GM19099 (cell line): ENCODE results near the gene GRID2IP.

Experiments
- POLR2A ChIP-seq: IDR thresholded peaks from 3 replicates; pipeline ENCODE4 v1.6.1; 2011; ENCODE audit warnings: low read depth; ENCODE audit not compliant: insufficient read length; ENCODE audit errors: extremely low read depth

The GRID2IP gene

GRCh38 chr7:6532516-6532915 lies 18.7 kb downstream of the GRID2IP start:
- no peak for TF ChIP-seq POLR2A

GRCh38 chr7:6531492-6532279 lies 19.6 kb downstream of the GRID2IP start:
- no peak for TF ChIP-seq POLR2A

DNA sequence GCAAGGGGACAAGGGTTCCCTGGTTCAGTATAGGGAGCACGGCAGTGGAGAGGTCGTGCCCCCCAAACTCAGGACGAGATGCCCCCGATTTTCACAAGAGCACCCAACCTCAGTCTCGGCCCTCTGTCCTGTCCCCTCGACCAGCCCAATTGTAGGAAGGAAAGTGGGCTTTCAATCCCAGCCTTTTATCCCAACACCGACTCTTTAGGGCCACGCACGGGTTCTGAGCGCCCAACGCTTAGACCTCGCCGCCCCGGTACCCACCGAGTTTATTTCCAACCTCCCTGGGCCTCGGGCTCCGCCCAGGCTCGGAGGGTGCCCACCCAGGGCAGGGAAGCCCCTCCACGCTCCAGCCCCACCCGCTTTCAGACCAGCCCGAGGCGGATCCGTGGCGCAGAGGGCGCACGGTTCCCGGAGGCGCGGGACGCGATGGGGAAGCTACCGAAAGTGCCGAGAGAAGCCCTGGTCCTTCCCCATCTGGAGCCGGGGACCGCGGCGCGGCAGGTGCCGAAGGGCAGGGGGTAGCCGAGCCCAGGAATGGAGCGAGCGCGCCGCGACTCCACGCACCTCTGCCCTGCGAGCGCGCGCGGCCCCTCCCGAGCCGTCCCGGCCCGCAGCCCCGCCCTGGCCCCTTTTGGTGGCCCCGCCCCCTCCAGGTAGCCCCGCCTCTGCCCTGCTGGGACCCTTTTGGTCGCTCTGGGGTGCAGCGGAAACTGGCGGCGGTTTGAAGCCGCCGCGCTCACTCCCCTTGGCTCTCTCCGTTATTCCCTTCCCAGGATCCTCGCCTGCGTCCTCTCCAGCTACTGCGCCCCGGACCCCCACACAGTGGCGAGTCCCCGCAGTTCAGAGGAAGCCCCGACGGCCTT lies 20.4 kb downstream of the GRID2IP start:
- no peak for TF ChIP-seq POLR2A

GRCh38 chr7:6529643-6530042 lies 21.6 kb downstream of the GRID2IP start:
- TF ChIP-seq POLR2A: no peak

DNA sequence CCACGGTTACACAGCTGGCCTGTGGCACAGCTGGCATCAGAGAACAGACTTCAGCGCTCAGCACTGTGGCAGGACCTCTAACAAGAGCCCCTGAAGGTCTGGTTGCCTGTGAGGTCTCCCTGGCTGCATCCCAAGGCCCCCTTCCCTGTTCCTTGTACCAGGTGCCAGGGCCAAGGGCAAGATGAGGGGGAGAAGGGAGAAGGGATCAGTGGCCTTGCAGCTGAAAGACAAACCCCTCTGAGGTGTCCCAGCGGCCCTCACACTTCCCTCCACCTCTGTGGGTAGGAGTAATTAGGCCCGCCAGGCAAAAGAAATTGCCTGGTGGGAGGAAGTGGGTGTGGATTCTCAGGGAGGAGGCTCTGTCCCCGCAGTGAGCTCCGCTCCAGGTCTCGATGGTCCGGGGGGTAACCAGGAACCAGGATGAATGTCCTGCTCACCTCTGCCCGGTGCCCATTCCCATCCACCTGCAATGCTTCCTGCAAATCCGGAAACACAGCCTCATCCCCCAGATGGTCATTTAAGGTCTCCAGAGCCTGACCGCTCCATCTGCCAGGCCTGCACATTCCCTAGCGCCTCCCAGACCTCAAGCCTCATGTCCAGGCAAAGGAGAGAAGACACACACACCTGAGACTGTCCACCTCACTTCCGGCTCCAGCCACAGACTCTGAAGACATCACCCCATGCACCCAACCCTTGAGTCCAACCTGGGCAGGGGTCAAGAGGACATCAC lies 22.7 kb downstream of the GRID2IP start:
- TF ChIP-seq POLR2A: no peak

DNA sequence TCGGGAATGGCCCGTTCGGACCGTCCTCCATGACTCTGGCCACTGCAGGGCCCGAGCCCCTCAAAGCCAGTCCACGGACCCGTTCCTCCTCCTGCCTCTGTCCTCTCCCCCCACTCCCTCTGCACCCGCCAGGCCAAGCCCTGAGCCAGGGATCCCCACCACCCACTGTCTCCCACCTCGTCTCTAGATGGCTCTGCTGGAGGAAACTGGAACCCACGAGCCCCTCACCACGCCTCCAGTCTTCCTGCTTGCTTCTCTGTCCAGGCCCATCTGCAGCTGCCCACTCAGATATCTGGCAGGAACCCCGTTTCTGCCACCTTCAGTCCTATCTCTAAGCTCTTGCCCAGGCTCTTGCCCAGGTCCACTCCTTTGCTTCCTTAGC lies 24.3 kb downstream of the GRID2IP start:
- TF ChIP-seq POLR2A: no peak

DNA sequence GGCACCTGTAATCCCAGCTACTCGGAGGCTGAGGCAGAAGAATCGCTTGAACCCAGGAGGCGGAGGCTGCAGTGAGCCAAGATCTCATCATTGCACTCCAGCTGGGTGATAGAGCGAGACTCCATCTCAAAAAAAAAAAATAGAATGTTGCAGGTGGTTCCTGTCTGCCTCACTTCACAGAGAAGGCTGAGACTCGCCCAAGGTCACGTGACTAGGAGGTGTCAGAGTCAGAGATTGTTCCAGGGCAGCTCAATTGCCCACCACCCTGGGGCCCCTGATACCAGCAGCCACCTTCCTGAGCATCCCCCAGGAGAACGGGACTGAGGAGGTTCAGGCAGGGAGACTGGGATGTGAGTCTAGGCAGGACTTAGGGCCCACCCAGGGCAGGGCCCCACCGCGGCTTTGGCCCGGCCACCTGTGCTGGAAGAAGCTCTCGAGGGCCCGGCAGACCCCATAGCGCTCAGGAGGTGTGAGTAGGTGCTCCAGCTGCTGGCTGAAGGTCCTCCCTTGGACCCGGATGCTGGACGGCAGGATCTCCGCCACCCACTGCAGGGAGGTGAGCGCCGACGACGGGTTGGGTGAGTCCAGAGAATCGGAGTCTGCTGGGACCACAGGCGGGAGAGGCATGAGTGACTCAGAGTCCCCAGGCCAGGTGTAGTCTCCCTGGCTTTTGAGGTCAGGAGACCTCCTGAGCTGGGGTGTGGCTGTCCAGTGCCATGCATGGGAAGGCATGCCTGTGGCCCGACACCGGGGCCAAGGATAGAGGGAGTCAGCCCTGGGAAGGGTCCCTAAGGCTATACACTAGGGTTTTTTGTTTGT lies 30.9 kb downstream of the GRID2IP start:
- TF ChIP-seq POLR2A: no peak

- no peak for TF ChIP-seq POLR2A
These were observed 34.8 kb downstream of the GRID2IP start for GRCh38 chr7:6516387-6516983.

DNA sequence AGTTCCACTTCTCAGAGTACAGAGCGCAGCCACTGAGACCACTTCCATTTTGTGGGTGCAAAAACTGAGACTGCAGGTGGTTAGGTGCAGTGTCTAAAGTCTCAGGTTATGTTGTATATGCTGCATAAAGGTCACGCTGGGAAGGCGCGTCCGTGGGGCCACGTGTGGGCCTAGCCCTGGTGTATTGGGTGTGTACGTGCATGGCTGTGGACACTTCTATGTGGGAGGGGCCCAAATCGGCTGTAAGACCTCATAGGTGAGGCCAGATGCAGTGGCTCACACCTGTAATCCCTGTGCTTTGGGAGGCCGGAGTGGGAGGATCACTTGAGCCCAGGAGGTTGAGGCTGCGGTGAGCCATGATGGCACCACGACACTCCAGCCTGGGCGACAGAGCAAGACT lies 37.7 kb downstream of the GRID2IP start:
- TF ChIP-seq POLR2A: no peak

DNA sequence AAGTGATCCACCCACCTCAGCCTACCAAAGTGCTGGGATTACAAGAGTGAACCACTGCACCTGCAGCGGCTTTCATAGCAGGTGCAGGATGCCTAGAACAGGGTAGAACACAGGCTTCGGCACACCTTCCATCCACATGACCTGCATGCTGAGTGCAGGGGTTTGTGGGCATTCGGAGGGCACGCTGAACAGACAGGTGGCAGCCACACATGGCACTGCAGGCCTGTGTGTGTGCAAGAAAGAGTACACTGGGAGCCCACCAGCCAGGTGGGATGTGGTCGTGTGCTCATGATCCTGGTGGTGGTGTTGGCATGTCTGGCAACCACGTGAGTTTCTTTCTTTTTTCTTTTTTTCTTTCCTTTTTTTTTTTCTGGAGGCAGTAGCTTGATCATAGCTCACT lies 38.4 kb downstream of the GRID2IP start:
- no peak for TF ChIP-seq POLR2A

GRCh38 chr7:6510476-6511133 lies 40.7 kb downstream of the GRID2IP start:
- TF ChIP-seq POLR2A: no peak

- TF ChIP-seq POLR2A: no peak
These were observed 42.3 kb downstream of the GRID2IP start for GRCh38 chr7:6508950-6509349.

GRCh38 chr7:6508539-6508938 lies 42.7 kb downstream of the GRID2IP start:
- no peak for TF ChIP-seq POLR2A

DNA sequence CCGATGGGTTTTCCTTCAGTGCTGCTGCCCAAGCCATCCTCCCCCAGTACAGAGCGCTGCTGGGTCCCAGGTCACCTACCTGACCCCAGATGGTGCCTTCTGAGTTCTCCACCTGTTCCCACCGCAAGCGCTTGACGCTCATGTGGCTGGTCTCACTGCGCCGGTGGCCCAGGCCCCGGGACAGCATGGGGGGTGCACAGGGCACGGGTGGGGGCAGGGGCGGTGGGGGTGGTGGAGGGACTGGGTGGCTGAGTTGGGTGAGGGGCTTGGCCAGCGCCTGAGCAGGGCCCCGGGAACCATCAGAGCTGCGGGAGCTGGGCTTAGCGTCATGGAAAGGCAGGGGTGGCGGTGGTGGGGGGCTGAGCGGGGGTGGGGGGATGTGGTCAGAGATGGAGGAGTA lies 43.4 kb downstream of the GRID2IP start:
- no peak for TF ChIP-seq POLR2A
